Stimulated activated CD8-positive, alpha-beta memory T cell treated with anti-CD3 and anti-CD28 coated beads, Interleukin-7, amount 100 ng/mL, for 1 hour (primary cell): ENCODE results near the gene GRK5.
A peak's percentile ranks its signal among the peaks of the same experiment; 100 is the strongest.

ENCODE experiments used
- DNase-seq, 2 donors: peaks; one replicate each; pipeline ENCODE4 v3.0.0-alpha.2; 2020; ENCODE audit warnings: low read depth in 2 of 2

Gene GRK5

DNA sequence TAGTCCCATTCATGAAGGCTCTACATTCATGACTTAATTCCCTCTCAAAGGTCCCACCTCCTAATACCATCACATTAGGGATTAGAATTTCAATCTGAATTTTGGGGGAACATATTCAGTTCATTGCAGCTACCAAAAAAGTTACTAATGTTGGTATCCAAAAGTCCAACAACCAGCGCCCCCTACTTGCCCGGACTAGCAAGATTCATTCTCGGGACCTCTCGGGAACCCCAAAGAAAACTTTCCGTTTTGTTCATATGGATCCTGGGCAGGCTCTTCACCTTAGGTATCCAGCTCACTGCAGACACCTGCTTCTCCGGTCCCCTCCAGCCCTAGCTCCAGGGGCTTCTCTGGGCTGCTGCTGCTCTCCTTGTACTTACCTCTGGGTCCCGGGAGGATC is 8.9 kb upstream of the GRK5 start:
- no peak for DNase-seq

DNA sequence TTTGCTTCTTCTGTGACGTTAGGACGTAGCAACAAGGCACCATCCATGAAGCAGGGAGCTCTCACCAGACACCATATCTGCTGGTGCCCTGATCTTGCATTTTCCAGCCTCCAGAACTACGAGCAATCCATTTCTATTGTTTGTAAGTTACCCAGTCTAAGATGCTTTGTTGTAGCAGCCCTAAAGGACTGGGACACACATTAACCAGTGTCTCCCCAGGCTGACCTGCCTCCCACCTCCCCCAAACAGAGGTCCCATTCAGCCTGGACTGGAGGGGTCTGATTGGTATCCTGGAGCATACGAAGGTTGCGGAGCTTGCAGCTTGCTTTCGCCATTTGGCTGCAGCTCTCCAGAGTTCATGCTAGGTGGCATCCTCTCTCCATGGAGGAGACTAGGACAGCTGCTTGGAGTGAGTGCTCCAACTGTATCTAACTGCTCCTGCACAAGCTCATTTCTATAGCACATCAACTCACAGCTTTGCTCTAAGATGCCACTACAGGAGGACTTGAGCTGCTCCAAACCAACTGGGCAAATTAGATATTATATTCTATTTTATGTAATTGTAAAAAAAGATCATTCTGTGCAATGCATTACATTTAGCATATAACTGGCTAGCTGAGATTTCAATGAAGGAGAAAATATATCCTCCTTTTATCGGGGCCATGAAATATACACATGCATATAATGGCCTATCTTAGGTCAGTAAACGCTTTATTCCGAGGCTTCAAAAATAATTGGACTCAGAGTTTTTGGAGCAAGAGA is 8.0 kb upstream of the GRK5 start:
- no peak for DNase-seq

DNA sequence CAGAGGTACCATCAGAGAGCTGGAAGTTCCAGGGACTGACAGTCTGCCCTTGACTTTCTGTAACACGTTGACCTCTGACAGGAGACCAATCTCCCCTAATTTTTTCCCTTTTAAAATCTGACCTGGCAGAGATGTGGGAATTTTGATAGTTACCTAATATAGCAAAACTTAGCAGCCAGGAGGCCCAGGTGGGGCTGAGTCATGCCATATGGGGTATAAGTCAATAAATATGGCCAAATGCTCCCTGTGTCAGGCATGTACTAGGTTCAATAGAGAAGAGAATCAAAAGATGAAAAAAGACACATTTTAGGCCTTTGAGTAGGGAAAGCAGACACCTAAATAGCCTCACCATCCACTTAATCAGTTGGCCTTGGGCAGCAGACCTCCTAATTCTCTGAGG is 6.1 kb upstream of the GRK5 start:
- no peak for DNase-seq

DNA sequence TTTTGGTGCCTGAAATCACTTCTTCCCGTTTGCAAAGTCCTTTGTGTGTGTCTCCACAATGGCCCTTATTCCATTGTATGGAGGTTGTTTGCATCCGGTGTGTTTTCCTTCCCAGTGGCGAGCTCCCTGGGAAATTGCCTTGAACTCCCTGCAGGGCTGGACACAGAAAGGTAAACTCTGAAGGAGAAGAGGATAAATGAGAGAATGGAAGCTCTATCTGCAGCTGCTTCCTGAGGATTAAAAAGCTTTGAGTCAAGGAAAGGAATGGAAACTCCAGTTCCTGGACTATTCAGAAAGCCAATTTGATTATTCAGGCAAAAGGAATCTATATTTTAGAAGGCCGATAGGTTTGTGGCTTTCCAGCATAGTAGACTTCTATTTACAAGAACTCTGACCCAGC is 4.4 kb upstream of the GRK5 start:
- DNase-seq: no peak

DNA sequence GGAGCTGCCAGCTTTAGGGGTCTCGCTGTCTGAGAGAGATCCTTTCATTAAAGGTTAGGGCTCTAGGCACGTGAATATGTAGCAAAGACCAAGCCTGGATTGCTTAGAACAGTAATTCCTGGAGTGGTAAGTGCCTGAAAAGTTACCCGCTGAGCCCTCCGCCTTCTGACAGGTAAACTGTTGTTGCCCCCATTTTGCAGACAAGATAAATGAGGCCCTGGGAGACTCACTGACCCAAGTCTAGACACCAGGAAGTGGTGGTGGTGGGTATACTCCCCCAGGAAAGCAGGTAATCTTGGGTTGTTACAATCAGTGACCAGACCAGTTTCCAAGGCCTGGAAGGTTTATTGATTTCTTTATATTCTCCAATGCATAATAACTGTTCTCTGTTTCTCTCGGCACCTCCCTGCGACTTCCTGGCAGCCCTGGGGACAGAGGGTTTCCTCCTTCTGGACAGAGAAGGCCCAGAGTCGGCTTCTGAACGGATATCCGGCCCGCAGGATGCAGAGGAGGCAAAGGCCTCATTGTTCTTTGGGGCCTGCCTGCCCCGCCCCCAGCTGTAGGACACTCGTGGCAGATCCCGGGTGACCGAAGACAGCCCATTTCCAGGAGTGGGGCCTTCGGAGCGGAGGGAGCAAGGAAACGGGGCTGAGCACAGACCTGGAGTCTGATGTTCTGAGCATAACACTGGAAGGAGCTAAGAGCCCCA is 1.3 kb upstream of the GRK5 start:
- DNase-seq: peak in 1 of 2 donors; percentile 16

DNA sequence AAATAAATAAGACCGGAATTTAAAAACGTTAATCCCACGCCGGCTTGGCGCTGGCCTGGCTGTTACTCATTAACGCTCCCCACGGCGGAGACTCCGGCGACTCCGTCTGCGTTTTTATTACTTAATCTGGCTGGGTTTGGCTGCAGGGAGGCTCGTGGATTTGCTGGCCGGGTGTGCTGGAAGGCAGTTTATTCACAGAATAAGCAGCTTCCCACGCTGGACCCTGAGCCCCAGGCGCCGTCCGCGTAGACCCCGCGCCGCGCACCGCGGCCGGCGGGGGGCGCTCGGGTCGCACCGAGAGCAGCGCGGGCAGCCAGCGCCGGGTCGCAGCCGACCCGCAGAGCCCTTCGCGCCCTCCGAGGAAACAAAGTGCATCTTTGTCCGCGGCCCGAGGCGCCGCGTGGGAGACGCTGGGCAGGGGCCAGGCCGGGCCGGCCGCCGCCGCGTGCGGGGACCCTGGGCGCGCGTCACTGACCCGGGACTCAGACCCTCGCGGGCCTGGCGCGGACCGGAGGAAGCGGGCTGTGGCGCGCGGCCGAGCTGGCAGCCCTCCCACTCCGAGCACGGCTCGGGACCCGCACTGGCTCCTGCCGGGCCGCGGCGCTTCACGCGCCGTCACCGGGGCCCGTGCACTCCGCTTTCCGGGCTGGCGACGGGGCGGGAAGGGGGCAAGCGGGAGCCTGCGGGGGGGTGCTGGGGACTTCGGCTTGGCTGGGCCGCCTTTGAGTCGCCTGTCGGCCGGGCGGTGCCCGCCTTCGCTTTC is 587 bp upstream of the GRK5 start:
- peak; percentile 44 to 51 for DNase-seq

DNA sequence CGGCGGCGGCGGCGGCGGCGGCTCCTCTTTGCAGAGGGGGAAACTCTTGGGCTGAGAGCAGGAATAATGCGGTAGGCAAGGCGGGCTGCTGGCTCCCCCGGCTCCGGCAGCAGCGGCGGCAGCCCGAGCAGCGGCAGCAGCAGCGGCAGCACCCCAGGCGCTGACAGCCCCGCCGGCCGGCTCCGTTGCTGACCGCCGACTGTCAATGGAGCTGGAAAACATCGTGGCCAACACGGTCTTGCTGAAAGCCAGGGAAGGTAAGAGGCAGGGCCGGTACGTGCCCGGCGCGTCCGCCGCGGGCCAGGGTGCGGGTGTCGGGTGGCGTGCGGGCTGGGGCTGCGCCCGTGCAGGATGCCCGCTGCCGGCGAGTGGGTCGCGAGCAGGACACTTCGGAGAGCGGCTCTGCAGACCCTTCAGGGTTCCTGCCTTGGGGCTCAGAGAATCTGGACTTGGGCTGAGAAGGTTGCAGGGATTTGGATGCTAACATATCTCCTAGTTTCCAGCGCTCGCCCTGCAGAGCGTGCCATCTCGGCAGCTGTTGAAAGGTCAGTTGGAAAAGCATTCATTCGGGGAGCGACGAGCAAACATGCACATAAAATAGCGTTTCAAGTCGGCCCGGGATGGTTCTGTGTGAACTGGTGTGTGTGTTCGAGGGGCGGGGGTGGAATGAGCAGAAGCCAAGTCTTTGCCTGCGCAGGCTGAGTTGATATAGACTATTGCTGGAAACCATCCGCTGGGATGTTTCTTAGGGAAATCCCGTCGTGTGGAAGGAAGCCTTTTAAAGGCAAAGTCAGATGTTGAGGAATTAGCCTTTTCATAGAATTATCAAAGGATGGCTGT is 562 bp downstream of the GRK5 start:
- peak in 1 of 2 donors; percentile 7 for DNase-seq

DNA sequence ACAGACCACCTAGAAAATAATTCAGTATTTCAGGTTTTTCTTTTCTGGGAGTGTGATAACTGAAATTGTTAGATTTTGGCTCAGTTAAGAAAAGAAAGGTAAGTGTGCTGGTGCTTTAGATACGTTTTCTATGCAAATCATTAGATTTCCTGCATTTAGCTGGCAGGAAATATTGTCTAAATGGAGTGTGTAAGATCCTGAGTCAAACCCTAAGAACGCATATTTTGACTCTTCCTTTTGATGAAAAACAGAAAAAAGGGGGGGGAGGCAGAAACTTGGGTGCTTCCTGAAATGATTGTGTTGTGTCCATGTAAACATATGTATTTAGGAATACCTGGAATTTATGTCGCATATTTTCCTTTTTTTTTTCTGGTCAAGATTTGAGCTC is 1.2 kb downstream of the GRK5 start:
- DNase-seq: no peak

DNA sequence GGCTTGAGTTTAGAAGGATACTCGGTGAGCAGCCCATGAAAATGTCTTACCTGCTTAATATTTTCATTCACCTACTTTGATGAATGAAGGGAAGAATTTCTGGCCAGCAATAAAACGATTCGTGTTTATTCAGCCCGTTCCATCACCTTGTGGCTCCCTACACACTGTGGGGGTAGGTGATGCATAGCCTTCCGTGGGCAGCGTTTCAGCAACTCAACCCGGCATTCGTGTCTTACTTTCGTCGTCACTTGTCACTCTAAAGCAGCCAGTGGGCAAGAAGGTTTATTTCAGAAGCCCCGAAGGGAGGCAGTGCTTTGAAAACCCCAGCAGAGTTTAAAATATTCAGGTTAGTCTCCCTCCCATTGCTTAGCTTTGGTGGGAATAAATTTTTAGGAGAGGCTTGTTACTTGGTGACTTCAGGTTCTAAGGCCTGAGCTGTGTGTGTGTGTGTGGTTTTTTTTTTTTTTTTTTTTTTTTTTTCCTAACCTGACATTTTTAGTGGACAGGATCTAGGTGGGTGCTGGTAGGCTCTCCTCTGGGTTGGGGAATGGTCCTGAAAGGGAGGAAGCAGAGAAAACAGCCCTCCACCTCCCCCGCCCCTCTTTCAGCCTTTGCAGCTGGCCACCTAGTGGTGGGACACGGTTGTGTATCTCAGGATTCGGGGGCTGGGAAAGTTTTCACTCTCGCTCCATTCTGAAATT is 1.8 kb downstream of the GRK5 start:
- peak in 1 of 2 donors; percentile 16 for DNase-seq

DNA sequence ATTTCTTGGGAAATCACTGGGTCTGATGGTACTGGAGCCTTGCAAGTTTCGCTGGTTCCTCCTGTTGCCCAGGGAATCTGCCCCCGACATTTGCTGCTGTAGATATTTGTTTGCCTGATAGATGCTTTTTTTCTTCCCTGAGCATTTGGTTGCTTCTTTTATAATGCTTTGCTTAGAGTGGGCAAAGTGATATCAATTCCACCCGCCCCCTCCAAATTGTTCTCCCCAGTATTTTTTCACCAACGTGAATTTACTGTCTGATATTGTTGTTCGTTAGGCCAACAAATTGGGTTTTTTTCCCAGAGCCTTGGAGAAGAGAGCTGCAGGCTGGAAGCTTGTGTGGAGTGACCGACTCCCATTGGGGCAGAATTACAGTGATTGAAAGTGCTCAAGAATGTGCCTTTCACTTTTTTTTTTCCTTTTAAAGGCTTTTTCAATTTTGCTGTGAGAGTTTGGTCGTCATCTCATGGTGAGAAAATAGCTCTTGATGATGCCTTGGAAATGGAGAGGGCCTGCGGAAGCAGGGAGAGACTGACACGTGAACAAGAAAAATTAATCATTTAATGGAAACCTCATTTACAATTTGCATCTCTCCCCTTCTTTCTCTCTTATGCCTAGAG is 2.5 kb downstream of the GRK5 start:
- no peak for DNase-seq

DNA sequence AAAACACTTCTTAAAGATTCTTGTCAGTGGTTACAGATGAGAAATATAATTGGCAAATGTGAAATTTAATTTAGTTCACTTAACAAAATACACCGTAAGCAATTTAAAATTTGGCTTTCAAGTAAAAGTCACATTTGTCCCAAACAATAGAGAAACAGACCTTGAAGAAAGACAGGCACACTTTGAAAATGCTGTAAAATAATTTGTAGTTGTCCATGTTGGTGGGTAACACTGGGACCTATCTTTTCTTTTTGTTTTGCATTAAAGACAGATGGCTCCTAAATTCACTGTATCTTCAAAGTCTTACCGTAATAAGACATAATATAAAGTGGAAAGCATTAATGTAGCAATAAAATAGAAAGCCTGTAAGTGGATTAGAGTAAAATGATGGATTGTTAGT is 3.3 kb downstream of the GRK5 start:
- DNase-seq: no peak

DNA sequence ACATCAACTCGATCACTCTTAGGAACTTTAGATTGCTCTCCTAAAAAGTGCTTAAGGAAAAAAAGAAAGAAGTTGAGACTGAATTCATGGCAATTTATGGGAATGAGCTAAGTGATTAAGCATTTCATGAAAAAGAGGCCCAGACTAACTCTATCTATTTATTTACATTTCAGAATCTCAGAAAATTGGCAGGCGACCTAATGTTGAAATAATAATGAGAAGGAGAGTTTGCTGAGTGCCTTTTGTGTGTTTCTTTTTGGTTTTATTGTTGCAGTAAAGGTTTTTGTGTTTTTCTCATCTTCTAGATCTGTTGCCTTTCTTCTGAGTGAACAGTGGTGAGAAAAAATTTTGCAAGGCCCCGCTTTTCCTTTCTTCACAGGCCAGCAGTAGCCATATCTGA is 3.8 kb downstream of the GRK5 start:
- no peak for DNase-seq

DNA sequence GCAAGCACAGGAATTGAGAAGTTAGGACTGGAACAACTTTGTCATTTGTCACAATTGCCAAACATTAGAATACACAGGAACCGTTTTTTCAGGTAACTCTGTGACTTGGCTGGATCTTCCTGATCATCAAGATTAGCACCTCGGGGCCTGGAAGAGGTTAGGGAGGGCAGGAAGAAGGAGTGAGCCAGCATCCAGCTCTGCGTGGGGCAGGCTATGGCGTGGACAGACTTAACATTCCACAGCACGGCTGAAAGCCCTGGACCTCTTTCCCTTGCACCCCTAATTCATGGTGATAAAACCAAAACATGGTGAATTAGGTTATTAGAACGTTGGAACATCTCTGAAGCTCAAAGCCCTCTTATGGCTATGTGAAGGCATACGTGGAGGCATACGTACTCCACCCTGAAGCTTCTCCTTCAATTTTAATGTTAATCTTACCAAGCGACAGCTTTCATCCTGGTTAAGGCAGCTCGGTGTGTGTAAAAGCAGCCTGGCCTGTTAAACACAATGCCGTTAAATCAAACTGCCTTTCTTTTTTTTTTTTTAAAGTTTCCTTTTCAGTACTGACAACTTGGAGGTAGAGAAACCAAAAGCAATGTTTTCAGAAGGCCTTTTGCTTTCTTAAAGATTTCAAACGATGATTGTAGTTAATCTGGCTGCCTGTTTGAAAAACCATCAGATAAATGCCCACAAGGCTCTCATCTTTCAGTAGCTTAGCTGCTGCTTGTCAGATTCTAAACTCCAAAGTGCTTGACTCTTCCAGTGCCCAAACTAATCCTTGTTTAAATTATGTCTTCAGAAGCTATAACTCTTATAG is 4.5 kb downstream of the GRK5 start:
- DNase-seq: no peak

DNA sequence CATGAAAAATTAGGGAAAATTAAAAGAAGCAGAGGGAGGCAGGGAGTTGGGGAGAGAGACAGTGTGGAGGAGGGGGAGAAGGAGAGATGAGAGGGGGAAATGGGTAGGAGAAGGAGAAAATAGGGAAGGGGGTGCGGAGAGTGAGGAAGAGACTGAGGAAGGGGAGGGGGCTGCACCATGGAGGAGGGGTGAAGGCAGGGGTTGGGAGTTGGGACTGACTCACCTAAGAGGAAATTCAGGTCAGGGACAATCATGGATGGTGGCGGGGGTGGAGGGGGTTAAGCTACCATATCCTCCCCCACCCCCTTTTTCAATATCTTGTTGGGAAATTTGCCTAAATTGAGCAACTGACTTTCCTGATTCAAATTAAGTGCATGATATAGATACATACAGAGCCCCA is 8.0 kb downstream of the GRK5 start:
- no peak for DNase-seq

DNA sequence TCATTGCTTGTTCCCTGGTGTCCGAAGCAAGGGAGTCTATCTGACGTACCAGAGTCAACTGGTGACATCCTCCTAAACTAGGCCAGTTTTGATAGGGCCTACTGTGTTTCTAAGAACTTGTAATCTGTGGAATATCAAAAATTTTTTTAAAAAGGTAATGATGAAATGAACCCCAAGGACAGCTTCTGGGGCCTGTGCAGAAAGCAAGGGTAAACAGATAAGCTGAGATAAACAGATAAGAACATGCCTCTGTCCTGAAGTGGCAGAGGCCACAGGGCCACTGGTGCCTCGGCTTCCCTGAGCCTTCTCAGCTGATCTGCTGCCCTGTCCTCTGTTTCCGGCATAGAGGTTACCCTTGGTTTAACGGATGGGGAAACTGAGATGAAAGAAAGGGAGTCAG is 8.8 kb downstream of the GRK5 start:
- DNase-seq: no peak

DNA sequence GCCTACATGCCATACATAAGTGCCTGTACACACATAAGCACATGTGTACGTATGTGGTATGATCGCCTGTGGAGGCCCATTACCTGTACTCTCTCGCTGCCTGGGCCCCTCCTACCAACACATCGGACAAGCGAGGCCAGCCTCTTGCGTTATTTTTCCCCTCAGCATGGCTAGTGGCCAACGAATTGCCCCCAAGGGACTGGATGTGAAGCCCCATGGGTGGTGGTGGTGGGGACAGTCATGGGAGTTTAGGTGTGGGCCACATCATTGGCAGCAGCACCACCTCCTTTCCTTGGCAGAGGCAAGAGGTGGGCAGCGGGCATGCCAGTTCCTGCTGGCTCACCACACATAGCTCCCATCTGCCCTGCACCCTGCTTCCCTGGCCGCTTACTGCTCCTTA is 10.0 kb downstream of the GRK5 start:
- no peak for DNase-seq

DNA sequence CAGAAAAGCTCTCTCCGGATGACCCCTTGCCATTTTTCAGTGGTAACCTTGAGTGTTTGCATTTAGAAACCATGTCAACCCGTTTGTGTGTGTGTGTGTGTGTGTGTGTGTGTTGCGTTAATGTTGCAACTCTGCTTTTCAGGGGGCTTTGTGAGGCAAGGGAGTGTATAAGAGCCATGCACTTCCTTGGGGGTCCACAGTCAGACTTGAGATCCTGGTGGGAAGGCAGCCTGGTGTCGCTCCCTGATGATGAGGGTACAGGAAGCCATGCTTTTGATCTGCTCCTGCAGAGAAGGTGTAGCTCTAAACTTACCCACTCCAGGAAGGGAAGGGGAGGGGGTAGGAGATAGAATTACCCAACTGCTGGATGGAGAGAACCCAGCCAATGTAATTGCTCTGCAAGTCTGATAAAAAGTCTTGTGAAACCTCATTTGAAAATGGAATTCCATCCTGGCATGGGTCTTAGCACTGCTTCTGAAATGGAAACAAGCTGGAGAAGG is 10.7 kb downstream of the GRK5 start:
- DNase-seq: no peak

DNA sequence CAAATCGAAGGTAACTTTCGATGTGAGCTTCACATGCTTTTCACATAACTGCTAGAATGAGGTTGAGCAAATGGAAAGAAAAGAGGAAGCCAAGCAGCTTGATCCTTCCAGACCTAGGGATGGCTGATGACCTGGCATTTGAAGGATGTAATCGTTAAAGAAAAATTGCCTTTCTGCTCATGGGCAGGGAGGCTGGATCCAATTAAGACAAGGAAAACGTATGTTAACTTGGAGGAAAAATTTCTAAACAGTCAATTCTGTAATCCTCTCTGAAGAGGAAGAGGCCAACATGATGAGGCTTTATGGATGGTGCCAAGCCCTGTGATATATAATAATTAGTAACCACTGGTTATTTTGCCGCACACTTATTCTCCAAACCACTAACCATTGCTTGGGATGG is 12.5 kb downstream of the GRK5 start:
- DNase-seq: no peak

DNA sequence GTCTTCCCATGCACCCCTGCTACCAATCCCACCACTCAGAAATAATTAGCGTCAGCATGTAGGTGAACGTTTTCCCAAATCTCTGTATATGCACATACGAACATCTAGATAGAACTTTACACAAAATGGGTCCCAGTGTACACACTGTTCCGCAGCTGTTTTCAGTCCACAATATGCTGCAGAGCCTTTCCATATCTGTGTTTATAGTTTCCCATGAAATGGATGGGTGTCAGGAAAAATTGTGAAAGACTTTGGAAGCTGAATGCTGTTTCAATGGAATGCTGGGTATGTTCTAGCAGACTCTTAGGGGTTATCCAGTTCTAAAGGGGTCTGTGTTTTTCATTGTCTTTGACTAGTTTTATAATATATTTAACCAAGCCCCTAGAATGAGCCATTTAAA is 13.8 kb downstream of the GRK5 start:
- no peak for DNase-seq

DNA sequence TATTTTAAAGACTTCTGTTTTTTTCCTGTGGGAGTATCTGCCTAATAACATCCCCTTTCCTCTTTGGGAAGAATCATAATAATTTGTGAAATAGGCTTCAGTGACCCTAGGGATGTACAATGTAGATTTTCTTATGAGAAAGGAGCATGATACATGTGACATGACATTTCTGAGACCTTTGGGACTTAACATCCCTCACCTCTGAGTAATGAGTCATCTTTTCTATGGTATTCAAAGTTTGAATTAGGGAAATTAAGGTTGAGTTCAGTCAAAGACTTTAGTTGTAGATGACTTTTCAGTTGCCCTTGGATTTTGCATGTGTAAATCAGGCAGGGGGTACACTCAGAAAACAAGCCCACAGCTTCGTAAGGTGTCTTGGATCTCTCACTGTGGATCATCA is 14.3 kb downstream of the GRK5 start:
- DNase-seq: no peak
